Body of pancreas (tissue), 4 donors: ENCODE measurements around the gene ATP8A2. TPM values are rescaled to one million over a fixed set of nuclear protein-coding genes. Genes with fewer than 3 reads are reported as not detected.

Experiments
- ATAC-seq: fragments of 150-250 bp; one replicate; pipeline ENCODE4 v1.9.1; 2016
- DNase-seq, 4 donors: peaks; one replicate each; pipeline ENCODE4 v3.0.0-alpha.2; 2019
- H3K27ac ChIP-seq, 4 donors: fragments of 200-600 bp; sonication (generic); 1 replicate in 3 of 4; 2 replicates in 1 of 4; pipeline versions ENCODE4 v1.5.1 to v1.6.1; 2016 to 2019; ENCODE audit warnings: mild to moderate bottlenecking in 1 of 4, mixed read lengths in 1 of 4, moderate library complexity in 1 of 4
- H3K27me3 ChIP-seq, 2 donors: fragments of 200-600 bp; sonication (generic); one replicate each; pipeline ENCODE4 v1.6.0; 2016; ENCODE audit warnings: mild to moderate bottlenecking in 1 of 2
- H3K36me3 ChIP-seq, 2 donors: fragments of 200-600 bp; sonication (generic); replicated peaks in 1 of 2; 2 replicates each; pipeline ENCODE4 v1.5.1; 2016; ENCODE audit warnings: low read depth in 2 of 2; ENCODE audit not compliant: insufficient read depth in 1 of 2
- H3K4me1 ChIP-seq: fragments of 200-600 bp; sonication (generic); one replicate; pipeline ENCODE4 v1.6.0; 2016
- H3K4me3 ChIP-seq, 2 donors: fragments of 200-600 bp; sonication (generic); 1 replicate in 1 of 2; 2 replicates in 1 of 2; pipeline ENCODE4 v1.5.1; 2016 to 2019
- H3K9me3 ChIP-seq, 3 donors: fragments of 200-600 bp; sonication (generic); 1 replicate in 2 of 3; 2 replicates in 1 of 3; pipeline ENCODE4 v1.5.1; 2016
- POLR2A ChIP-seq, 3 donors: fragments of 450-650 bp; IDR thresholded peaks; one replicate each; pipeline ENCODE4 v1.6.1; 2016; ENCODE audit warnings: antibody characterized with exemption in 3 of 3, mild to moderate bottlenecking in 2 of 3
- WGBS, 2 donors: methylation state at CpG; one replicate each; pipeline ENCODE4 v1.1.5; 2017; 5-methylcytosine and 5-hydroxymethylcytosine counted together
- intact Hi-C: fragments of 100-400 bp; cut with DNase I; formaldehyde crosslinking; loops from one replicate; pipeline ENCODE4 v1.15.1; 2023
- total RNA-seq, 2 donors: library from RNA; depleted of rRNA; stranded (reverse); fragments of >200 nt; gene quantifications; one replicate each; pipeline ENCODE4 v1.1.0, GENCODE V29; 2016
- TF ChIP-seq, protein P1 (sequence below), 7 experiments: fragments of 450-650 bp in 4 of 7; fragments of 200-600 bp in 3 of 7; sonication (generic) in 3 of 7; IDR thresholded peaks; one replicate each; pipeline ENCODE4 v1.5.1; 2016 to 2019; ENCODE audit warnings: antibody characterized with exemption in 7 of 7

ATP8A2 gene
- total RNA-seq, 2 donors from 2014 or later = under 0.01 TPM; not detected in 1

DNA sequence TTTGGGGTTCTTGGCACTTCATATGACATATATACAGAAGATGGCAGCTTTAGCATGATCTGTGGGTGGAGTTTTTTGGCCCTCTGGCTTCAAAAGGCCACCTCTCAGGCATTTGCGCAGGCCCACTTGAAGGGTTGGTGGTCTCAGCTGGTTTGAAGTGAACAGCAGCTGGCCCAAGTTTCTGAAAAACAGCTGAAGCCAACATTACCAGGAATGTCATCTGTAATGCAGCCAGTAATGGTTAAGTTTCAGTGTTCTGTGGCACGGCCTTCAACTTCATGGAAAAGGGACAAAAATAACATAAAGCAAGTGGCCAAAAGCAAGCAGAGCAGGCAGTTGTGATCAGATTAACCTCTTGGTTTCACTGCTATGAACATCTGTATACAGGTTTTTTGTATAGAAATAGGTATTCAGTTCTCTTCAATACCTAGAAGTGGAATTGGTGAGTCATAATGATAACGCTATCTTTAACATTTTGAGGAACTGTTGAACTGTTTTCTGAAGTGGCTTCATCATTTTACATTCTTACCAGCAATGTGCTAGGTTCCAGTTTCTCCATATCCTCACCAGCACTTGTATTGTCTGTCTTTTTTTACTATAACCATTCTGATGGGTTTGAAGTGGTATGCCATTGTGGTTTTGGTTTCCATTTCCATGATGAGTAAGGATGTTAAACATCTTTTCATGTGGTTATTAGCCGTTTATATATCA is 434.6 kb downstream of the ATP8A2 start:
- TF ChIP-seq POLR2A (IDR thresholded peaks at IDR 0.05) = no peak
- TF ChIP-seq, protein P1, sequence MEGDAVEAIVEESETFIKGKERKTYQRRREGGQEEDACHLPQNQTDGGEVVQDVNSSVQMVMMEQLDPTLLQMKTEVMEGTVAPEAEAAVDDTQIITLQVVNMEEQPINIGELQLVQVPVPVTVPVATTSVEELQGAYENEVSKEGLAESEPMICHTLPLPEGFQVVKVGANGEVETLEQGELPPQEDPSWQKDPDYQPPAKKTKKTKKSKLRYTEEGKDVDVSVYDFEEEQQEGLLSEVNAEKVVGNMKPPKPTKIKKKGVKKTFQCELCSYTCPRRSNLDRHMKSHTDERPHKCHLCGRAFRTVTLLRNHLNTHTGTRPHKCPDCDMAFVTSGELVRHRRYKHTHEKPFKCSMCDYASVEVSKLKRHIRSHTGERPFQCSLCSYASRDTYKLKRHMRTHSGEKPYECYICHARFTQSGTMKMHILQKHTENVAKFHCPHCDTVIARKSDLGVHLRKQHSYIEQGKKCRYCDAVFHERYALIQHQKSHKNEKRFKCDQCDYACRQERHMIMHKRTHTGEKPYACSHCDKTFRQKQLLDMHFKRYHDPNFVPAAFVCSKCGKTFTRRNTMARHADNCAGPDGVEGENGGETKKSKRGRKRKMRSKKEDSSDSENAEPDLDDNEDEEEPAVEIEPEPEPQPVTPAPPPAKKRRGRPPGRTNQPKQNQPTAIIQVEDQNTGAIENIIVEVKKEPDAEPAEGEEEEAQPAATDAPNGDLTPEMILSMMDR (IDR thresholded peaks at IDR 0.05) = no peak
- intact Hi-C loops = no loop called here
- H3K4me3 ChIP-seq = no peak overlapping the region
- no peaks in the 10 kb centered on the region for H3K4me1 ChIP-seq
- WGBS, 2 donors = 69 to 70% methylated on average over 4 of the region's 4 CpGs
- H3K27me3 ChIP-seq = no peaks in the 10 kb centered on the region
- DNase-seq (no peak), ATAC-seq (no peak)
- H3K9me3 ChIP-seq = no peaks in the 10 kb centered on the region
- no peaks in the 10 kb centered on the region for H3K36me3 ChIP-seq
- H3K27ac ChIP-seq = no peak overlapping the region

- ATAC-seq = no peak
- Histone ChIP-seq H3K9me3 (no peaks in the 10 kb centered on the region), H3K4me3 (no peak overlapping the region), H3K27ac (no peak overlapping the region), H3K27me3 (no peaks in the 10 kb centered on the region), H3K36me3 (no peaks in the 10 kb centered on the region), H3K4me1 (no peaks in the 10 kb centered on the region)
- TF ChIP-seq, protein P1 (IDR thresholded peaks at IDR 0.05) = no peak
- TF ChIP-seq POLR2A (IDR thresholded peaks at IDR 0.05) = no peak
- intact Hi-C loops = no loop called here
- 76 to 92% methylated on average over 1 of the region's 1 CpG for WGBS, 2 donors
- DNase-seq = no peak
Measured at GRCh38 chr13:25807562-25807961, 435.8 kb downstream of the ATP8A2 start.

GRCh38 chr13:25811506-25811905 is 439.7 kb downstream of the ATP8A2 start:
- ATAC-seq = no peak
- H3K4me3 ChIP-seq = no peak overlapping the region
- 78 to 86% methylated on average over 3 of the region's 3 CpGs for WGBS, 2 donors

DNA sequence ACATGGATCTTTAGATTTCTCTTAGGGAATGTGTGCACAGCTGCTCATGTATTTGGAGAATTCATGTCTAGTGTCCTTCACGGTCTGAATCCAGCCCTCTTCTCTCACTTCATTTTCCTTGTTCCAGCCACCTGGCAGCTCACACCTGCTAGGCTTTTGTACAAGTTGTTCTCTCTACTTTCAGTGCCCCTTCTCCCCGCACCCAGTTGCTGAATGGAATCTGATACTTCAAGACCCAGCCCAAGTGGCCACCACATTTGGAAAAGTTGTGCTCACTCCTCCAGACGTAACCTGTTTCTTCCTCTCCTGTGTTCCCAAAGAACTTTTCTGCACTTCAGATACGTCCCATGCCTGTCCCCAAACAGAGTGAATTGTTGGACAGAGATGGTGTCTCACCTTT is 444.5 kb downstream of the ATP8A2 start:
- Histone ChIP-seq H3K36me3 (no peaks in the 10 kb centered on the region), H3K9me3 (no peaks in the 10 kb centered on the region), H3K4me3 (no peak overlapping the region), H3K27me3 (no peaks in the 10 kb centered on the region), H3K4me1 (no peaks in the 10 kb centered on the region), H3K27ac (no peak overlapping the region)
- ATAC-seq (no peak), DNase-seq (no peak)
- TF ChIP-seq POLR2A (IDR thresholded peaks at IDR 0.05) = no peak
- TF ChIP-seq, protein P1 (IDR thresholded peaks at IDR 0.05) = no peak
- 72 to 86% methylated on average over 4 of the region's 4 CpGs for WGBS, 2 donors
- intact Hi-C loops = no loop called here

More at GRCh38 chr13:25811506-25811905, 439.7 kb downstream of the ATP8A2 start:
- H3K4me1 ChIP-seq = no peaks in the 10 kb centered on the region
- intact Hi-C loops = no loop called here
- H3K36me3 ChIP-seq = no peaks in the 10 kb centered on the region
- H3K27me3 ChIP-seq = no peaks in the 10 kb centered on the region
- H3K9me3 ChIP-seq = no peaks in the 10 kb centered on the region
- no peak for DNase-seq
- no peak overlapping the region for H3K27ac ChIP-seq
- TF ChIP-seq, protein P1 (IDR thresholded peaks at IDR 0.05) = no peak
- TF ChIP-seq POLR2A (IDR thresholded peaks at IDR 0.05) = no peak
